ENCODE results near the gene PTPN4. TPM values are rescaled to one million over a fixed set of nuclear protein-coding genes. Genes with fewer than 3 reads are reported as not detected.

Gene PTPN4, protein sequence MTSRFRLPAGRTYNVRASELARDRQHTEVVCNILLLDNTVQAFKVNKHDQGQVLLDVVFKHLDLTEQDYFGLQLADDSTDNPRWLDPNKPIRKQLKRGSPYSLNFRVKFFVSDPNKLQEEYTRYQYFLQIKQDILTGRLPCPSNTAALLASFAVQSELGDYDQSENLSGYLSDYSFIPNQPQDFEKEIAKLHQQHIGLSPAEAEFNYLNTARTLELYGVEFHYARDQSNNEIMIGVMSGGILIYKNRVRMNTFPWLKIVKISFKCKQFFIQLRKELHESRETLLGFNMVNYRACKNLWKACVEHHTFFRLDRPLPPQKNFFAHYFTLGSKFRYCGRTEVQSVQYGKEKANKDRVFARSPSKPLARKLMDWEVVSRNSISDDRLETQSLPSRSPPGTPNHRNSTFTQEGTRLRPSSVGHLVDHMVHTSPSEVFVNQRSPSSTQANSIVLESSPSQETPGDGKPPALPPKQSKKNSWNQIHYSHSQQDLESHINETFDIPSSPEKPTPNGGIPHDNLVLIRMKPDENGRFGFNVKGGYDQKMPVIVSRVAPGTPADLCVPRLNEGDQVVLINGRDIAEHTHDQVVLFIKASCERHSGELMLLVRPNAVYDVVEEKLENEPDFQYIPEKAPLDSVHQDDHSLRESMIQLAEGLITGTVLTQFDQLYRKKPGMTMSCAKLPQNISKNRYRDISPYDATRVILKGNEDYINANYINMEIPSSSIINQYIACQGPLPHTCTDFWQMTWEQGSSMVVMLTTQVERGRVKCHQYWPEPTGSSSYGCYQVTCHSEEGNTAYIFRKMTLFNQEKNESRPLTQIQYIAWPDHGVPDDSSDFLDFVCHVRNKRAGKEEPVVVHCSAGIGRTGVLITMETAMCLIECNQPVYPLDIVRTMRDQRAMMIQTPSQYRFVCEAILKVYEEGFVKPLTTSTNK
- total RNA-seq (2022; extraction: Qiagen RNA extraction; ENCODE audit: low read depth): 16.1 to 23.6 TPM (median 20.1 TPM) in 5 replicates

DNA sequence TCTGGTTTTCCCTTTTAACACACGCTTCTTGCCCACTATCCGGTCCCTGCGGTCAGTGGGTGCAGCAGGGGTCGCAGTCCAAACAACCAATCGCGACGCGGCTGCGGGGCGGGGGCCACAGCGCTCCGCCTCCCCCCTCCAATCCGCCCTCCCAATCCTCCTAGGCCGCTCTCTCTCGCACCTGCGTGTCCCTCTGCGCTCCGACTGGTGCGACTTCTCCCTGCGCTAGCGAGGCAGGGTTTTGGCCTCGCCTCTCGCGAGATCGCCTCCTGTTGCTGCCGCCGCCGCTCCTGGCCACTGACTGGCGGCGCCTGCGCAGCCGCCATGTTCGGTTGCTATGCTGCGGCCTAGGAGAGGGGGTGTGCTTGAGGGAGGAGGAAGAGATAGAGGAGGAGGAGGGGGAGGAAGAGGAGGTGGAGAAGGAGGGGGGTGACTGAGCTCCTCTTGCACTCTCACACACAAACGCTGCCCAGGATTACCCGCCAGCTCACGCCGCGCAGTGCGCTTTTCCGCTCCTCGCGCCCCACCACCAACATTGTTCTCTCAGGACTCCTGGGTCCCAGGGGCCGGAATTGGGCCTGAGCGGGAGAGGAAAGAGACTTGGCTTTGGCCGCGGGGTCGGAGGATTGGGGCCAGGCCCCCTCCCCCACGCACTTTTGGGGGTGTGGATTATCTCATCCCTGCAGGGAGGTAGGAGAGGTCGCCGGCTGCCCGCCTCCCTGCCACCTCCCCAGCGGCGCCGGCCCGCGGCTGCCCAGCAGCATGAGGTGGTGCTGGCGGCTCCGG lies at the start of gene PTPN4:
Gene PTPN4, plus strand, starts transcription at position 472 of the 786 bp plus-strand sequence. CDS start 49,932 bp downstream, outside the sequence.

DNA sequence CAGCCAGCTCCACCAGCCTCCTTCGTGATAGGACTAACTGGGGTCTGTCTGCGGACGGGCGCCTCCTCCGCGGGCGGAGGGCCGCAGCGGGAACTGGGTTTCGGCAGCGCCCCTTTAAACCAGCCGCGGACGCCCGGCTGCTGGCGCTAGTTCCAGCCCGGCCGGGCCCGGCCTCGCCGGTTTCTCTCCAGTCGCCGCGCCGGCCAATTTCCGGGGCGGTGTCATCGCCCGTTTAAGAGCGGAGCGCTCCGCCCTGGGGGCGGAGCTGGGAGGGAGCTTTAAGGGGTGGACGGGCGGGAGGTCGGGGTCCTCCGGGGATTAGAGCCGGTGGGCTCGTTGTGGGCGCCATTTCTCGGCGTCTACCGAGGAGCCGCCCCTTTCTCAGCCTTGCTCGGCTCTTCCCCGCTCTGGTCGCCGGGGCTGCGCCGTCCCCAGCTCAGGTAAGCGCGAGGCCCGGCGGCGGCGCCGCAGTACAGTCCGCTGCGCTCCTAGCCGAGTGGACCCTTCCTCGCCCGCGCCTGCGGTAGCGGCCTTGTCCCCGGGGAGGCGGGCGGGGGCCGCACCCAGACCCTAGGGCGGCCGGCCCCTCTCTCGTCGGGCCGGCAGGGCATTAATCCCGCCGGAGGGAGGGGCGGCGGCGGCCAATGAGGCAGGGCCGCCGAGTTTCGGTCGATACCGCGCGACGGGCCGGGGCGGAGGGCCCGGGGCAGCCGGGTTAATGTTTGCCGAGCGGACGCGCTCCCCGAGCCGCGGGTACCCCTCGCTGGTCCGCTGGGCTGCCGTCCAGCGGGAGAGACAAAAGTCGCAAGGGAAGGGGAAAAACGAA lies 253.3 kb downstream of the PTPN4 start, which contains the start of gene EPB41L5:
Gene EPB41L5, plus strand, starts transcription at position 307 of the 826 bp plus-strand sequence. CDS start 6,008 bp downstream, outside the sequence.

Other genes with a start within 250 kb of the PTPN4 start
- not detected in 5 replicates for gene SCTR, start 235.4 kb upstream of the PTPN4 start, total RNA-seq (2022; extraction: Qiagen RNA extraction; ENCODE audit: low read depth)
- 0.17 to 0.47 TPM (median 0.33 TPM) in 5 replicates for gene CFAP221, start 215.5 kb upstream of the PTPN4 start, total RNA-seq (2022; extraction: Qiagen RNA extraction; ENCODE audit: low read depth)
- gene TMEM177, start 80.7 kb upstream of the PTPN4 start, total RNA-seq (2022; extraction: Qiagen RNA extraction; ENCODE audit: low read depth): 21.3 to 29.2 TPM (median 26.8 TPM) in 5 replicates

Measured in A549 treated with DMSO at 1 μM for 4 hours (cell line).